Measurements from ENCODE around the gene COG5.

GRCh38 chr7:107162475-107162874 lies 401.2 kb downstream of the COG5 start:
- TF ChIP-seq GATA3 (IDR thresholded peaks at IDR 0.05; ENCODE audit: low read depth, low read length) (no peak), GATA2 (IDR thresholded peaks at IDR 0.05; ENCODE audit: low read depth, low read length) (no peak)
